OCI-LY1 (cell line): ENCODE data around the gene FUCA2.

Experiments used
- H2AFZ ChIP-seq: fragments of 200-600 bp; sonication (generic), shearing (Covaris generic); 2 replicates; pipeline ENCODE4 v1.6.0; 2014; ENCODE audit warnings: antibody characterized with exemption, mild to moderate bottlenecking, low read length
- H3F3A ChIP-seq: fragments of 200-600 bp; sonication (generic), shearing (Covaris generic); 2 replicates; pipeline ENCODE4 v1.6.0; 2014; ENCODE audit warnings: mild to moderate bottlenecking, antibody characterized with exemption, low read length, moderate library complexity; ENCODE audit not compliant: insufficient read depth
- H3K27ac ChIP-seq: fragments of 200-600 bp; sonication (generic); 2 replicates; pipeline ENCODE4 v1.5.1; 2014; ENCODE audit warnings: low read length, mixed run types, mild to moderate bottlenecking, low read depth; ENCODE audit not compliant: poor library complexity, severe bottlenecking
- H3K27me3 ChIP-seq: fragments of 200-600 bp; sonication (generic); 2 replicates; pipeline ENCODE4 v1.6.0; 2014; ENCODE audit warnings: antibody characterized with exemption, mild to moderate bottlenecking, low read length, moderate library complexity; ENCODE audit not compliant: insufficient read depth
- H3K36me3 ChIP-seq: fragments of 200-600 bp; sonication (generic); 2 replicates; pipeline ENCODE4 v1.6.1; 2014; ENCODE audit warnings: mild to moderate bottlenecking, antibody characterized with exemption, low read length, moderate library complexity, mixed read lengths; ENCODE audit not compliant: insufficient read depth
- H3K4me1 ChIP-seq: fragments of 200-600 bp; sonication (generic); 2 replicates; pipeline ENCODE4 v1.5.1; 2014; ENCODE audit warnings: mild to moderate bottlenecking, low read length, moderate library complexity; ENCODE audit not compliant: insufficient read depth, severe bottlenecking
- H3K4me2 ChIP-seq: fragments of 200-600 bp; sonication (generic), shearing (Covaris generic); 2 replicates; pipeline ENCODE4 v1.6.1; 2014; ENCODE audit warnings: low read length
- H3K4me3 ChIP-seq: fragments of 200-600 bp; sonication (generic); 2 replicates; pipeline ENCODE4 v1.5.1; 2014; ENCODE audit warnings: low read length, low read depth, mild to moderate bottlenecking, mixed read lengths; ENCODE audit not compliant: poor library complexity, severe bottlenecking
- H3K79me2 ChIP-seq: fragments of 200-600 bp; shearing (Covaris generic); 2 replicates; pipeline ENCODE4 v1.6.1; 2016; ENCODE audit warnings: mixed run types, low read length, mixed read lengths; ENCODE audit not compliant: insufficient read depth
- H3K9ac ChIP-seq: fragments of 200-600 bp; sonication (generic), shearing (Covaris generic); 2 replicates; pipeline ENCODE4 v1.6.1; 2014; ENCODE audit warnings: mild to moderate bottlenecking, low read length, mixed read lengths
- H3K9me2 ChIP-seq: fragments of 200-600 bp; sonication (generic), shearing (Covaris generic); 2 replicates; pipeline ENCODE4 v1.6.1; 2014; ENCODE audit warnings: low read depth, mild to moderate bottlenecking, low read length, mixed read lengths
- H3K9me3 ChIP-seq: fragments of 200-600 bp; shearing (Covaris generic); 2 replicates; pipeline ENCODE4 v1.6.1; 2014; ENCODE audit warnings: low read length, mixed read lengths
- H4K20me1 ChIP-seq: fragments of 200-600 bp; sonication (generic), shearing (Covaris generic); 2 replicates; pipeline ENCODE4 v1.6.0; 2016; ENCODE audit warnings: mild to moderate bottlenecking, low read length; ENCODE audit not compliant: insufficient read depth
- CTCF ChIP-seq: fragments of 200-600 bp; sonication (generic), shearing (Covaris generic); IDR thresholded peaks from 2 replicates; pipeline ENCODE4 v1.5.1; 2017; ENCODE audit warnings: mild to moderate bottlenecking, antibody characterized with exemption, low read length, moderate library complexity, mixed read lengths
- EZH2 ChIP-seq: fragments of 200-600 bp; sonication (generic), shearing (Covaris generic); IDR thresholded peaks from 2 replicates; pipeline ENCODE4 v1.8.0; 2017; ENCODE audit warnings: borderline replicate concordance, mixed run types, mild to moderate bottlenecking, antibody characterized with exemption, low read length, moderate library complexity, mixed read lengths

The FUCA2 gene

GRCh38 chr6:143538374-143538773 lies 26.9 kb upstream of the FUCA2 start:
- H3K27ac ChIP-seq, result no peak overlapping the region
- no peak overlapping the region for H3K4me3 ChIP-seq
- H3K9me3 ChIP-seq, result no peaks in the 10 kb centered on the region
- H3K36me3 ChIP-seq, result no peaks in the 10 kb centered on the region
- no peak overlapping the region for H3K9ac ChIP-seq
- H3F3A ChIP-seq, result no peaks in the 10 kb centered on the region
- TF ChIP-seq EZH2 (no peak), CTCF (no peak)
- H3K4me2 ChIP-seq, result no peak overlapping the region
- no peaks in the 10 kb centered on the region for H3K79me2 ChIP-seq
- H2AFZ ChIP-seq, result no peak overlapping the region
- no peaks in the 10 kb centered on the region for H3K4me1 ChIP-seq
- H3K9me2 ChIP-seq, result no peaks in the 10 kb centered on the region
- 0 out of 2 replicates have a peak, but pooled peaks cover 4% of the 10 kb centered on the region for H3K27me3 ChIP-seq
- H4K20me1 ChIP-seq, result no peaks in the 10 kb centered on the region

GRCh38 chr6:143536866-143537691 lies 25.6 kb upstream of the FUCA2 start:
- H3K9me3 ChIP-seq, result no peaks in the 10 kb centered on the region
- H3K4me1 ChIP-seq, result no peaks in the 10 kb centered on the region
- H3K36me3 ChIP-seq, result no peaks in the 10 kb centered on the region
- TF ChIP-seq EZH2, result no peak
- peak; percentile 15; the same call in 1 of the 2 replicates for TF ChIP-seq CTCF
- no peaks in the 10 kb centered on the region for H4K20me1 ChIP-seq
- H2AFZ ChIP-seq, result no peak overlapping the region
- 0 out of 2 replicates have a peak, but pooled peaks cover 4% of the 10 kb centered on the region for H3K27me3 ChIP-seq
- H3K9me2 ChIP-seq, result no peaks in the 10 kb centered on the region
- peak overlapping the region; percentile 58 for H3K4me3 ChIP-seq
- H3K79me2 ChIP-seq, result no peaks in the 10 kb centered on the region
- H3K27ac ChIP-seq, result no peak overlapping the region
- H3F3A ChIP-seq, result no peaks in the 10 kb centered on the region
- peak overlapping the region; percentile 77 for H3K4me2 ChIP-seq
- peak overlapping the region; percentile 37; the same call in 1 of the 2 replicates for H3K9ac ChIP-seq

GRCh38 chr6:143536461-143536865 lies 24.9 kb upstream of the FUCA2 start:
- Histone ChIP-seq H3K9me2 (no peaks in the 10 kb centered on the region), H3K79me2 (no peaks in the 10 kb centered on the region), H4K20me1 (no peaks in the 10 kb centered on the region), H3F3A (no peaks in the 10 kb centered on the region), H3K4me1 (no peaks in the 10 kb centered on the region), H2AFZ (no peak overlapping the region), H3K27ac (no peak overlapping the region), H3K36me3 (no peaks in the 10 kb centered on the region), H3K4me2 (peak overlapping the region; percentile 61), H3K9ac (no peak overlapping the region), H3K4me3 (peak overlapping the region; percentile 42), H3K9me3 (no peaks in the 10 kb centered on the region), H3K27me3 (0 out of 2 replicates have a peak, but pooled peaks cover 4% of the 10 kb centered on the region)
- no peak for TF ChIP-seq CTCF
- TF ChIP-seq EZH2, result no peak
